Measurements from ENCODE around the gene LRRC3. TPM values are rescaled to one million over a fixed set of nuclear protein-coding genes. Genes with fewer than 3 reads are reported as not detected.

Gene LRRC3
- total RNA-seq, 3 donors from 2014 or later (not counting 1 experiment from before 2014, with no cell fraction given), result 0.36 to 0.50 (median 0.38) TPM

GRCh38 chr21:44462086-44462833, 7.0 kb downstream of the LRRC3 start:
- TF ChIP-seq, protein P1, sequence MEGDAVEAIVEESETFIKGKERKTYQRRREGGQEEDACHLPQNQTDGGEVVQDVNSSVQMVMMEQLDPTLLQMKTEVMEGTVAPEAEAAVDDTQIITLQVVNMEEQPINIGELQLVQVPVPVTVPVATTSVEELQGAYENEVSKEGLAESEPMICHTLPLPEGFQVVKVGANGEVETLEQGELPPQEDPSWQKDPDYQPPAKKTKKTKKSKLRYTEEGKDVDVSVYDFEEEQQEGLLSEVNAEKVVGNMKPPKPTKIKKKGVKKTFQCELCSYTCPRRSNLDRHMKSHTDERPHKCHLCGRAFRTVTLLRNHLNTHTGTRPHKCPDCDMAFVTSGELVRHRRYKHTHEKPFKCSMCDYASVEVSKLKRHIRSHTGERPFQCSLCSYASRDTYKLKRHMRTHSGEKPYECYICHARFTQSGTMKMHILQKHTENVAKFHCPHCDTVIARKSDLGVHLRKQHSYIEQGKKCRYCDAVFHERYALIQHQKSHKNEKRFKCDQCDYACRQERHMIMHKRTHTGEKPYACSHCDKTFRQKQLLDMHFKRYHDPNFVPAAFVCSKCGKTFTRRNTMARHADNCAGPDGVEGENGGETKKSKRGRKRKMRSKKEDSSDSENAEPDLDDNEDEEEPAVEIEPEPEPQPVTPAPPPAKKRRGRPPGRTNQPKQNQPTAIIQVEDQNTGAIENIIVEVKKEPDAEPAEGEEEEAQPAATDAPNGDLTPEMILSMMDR (IDR thresholded peaks at IDR 0.05), result no peak
- Mint-ChIP-seq H3K36me3 (no peaks in the 10 kb centered on the region), H3K4me3 (no peak overlapping the region), H3K27ac (no peak overlapping the region), H3K4me1 (no peaks in the 10 kb centered on the region), H3K9me3 (no peaks in the 10 kb centered on the region), H3K27me3 (ENCODE audit: low read depth in 2 of 2) (peaks cover 0 to 6% of the 10 kb centered on the region in 2 donors)
- intact Hi-C loops (cut with micrococcal nuclease), result no loop called here
- Histone ChIP-seq H3K27ac (ENCODE audit: low read length) (no peak overlapping the region), H3K36me3 (ENCODE audit: control insufficient read depth, insufficient read depth, low read length) (no peaks in the 10 kb centered on the region), H3K4me1 (ENCODE audit: control insufficient read depth, insufficient read depth, low read length) (no peaks in the 10 kb centered on the region), H3K27me3 (ENCODE audit: control insufficient read depth, insufficient read depth, low read length) (no peaks in the 10 kb centered on the region), H3K4me3 (ENCODE audit: low read length) (no peak overlapping the region), H3K9me3 (ENCODE audit: control insufficient read depth, insufficient read depth, low read length) (no peaks in the 10 kb centered on the region)
- DNase-seq, result no peak
- no peak for ATAC-seq
- WGBS (ENCODE audit: insufficient coverage), result 90% methylated on average over 25 of the region's 25 CpGs

DNA sequence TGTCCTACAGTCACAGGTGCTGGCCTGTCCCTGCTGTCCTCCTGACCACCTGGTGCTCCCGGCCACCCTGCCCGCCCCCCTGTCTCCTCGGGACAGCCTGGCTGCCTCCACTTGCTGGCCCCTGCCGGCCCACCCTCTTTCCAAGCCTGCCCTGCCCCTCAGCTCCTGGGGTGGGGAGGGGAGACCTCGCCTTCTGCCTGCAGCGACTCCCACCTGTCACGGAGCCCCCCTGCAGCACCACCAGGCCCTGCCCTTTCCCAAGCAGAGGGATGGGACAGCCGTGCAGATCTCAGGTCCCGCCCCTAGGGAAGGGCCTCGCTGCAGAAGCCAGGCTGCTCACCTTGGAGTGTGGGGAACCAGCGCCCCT, 7.5 kb downstream of the LRRC3 start:
- peaks cover 0 to 6% of the 10 kb centered on the region in 2 donors for H3K27me3 Mint-ChIP-seq (ENCODE audit: low read depth in 2 of 2)
- H3K27ac ChIP-seq (ENCODE audit: low read length), result no peak overlapping the region
- H3K36me3 ChIP-seq (ENCODE audit: control insufficient read depth, insufficient read depth, low read length), result no peaks in the 10 kb centered on the region
- no peaks in the 10 kb centered on the region for H3K9me3 ChIP-seq (ENCODE audit: control insufficient read depth, insufficient read depth, low read length)
- no peaks in the 10 kb centered on the region for H3K4me1 Mint-ChIP-seq
- no peaks in the 10 kb centered on the region for H3K36me3 Mint-ChIP-seq
- no peaks in the 10 kb centered on the region for H3K9me3 Mint-ChIP-seq
- ATAC-seq, result no peak
- H3K4me3 ChIP-seq (ENCODE audit: low read length), result no peak overlapping the region
- 95% methylated on average over 11 of the region's 11 CpGs for WGBS (ENCODE audit: insufficient coverage)
- H3K27me3 ChIP-seq (ENCODE audit: control insufficient read depth, insufficient read depth, low read length), result no peaks in the 10 kb centered on the region
- intact Hi-C loops (cut with micrococcal nuclease), result no loop called here
- no peak overlapping the region for H3K27ac Mint-ChIP-seq
- no peak overlapping the region for H3K4me3 Mint-ChIP-seq
- no peaks in the 10 kb centered on the region for H3K4me1 ChIP-seq (ENCODE audit: control insufficient read depth, insufficient read depth, low read length)
- TF ChIP-seq, protein P1 (IDR thresholded peaks at IDR 0.05), result no peak
- no peak for DNase-seq

- TF ChIP-seq, protein P1 (IDR thresholded peaks at IDR 0.05), result no peak
- H3K27ac Mint-ChIP-seq, result no peak overlapping the region
Observed at GRCh38 chr21:44463724-44464123, 8.4 kb downstream of the LRRC3 start.

GRCh38 chr21:44464351-44464750, 9.0 kb downstream of the LRRC3 start:
- Mint-ChIP-seq H3K36me3 (no peaks in the 10 kb centered on the region), H3K4me3 (no peak overlapping the region), H3K9me3 (no peaks in the 10 kb centered on the region), H3K4me1 (no peaks in the 10 kb centered on the region), H3K27me3 (ENCODE audit: low read depth in 2 of 2) (peaks cover 0 to 6% of the 10 kb centered on the region in 2 donors), H3K27ac (no peak overlapping the region)
- Histone ChIP-seq H3K27me3 (ENCODE audit: control insufficient read depth, insufficient read depth, low read length) (no peaks in the 10 kb centered on the region), H3K4me3 (ENCODE audit: low read length) (no peak overlapping the region), H3K36me3 (ENCODE audit: control insufficient read depth, insufficient read depth, low read length) (no peaks in the 10 kb centered on the region), H3K4me1 (ENCODE audit: control insufficient read depth, insufficient read depth, low read length) (no peaks in the 10 kb centered on the region), H3K9me3 (ENCODE audit: control insufficient read depth, insufficient read depth, low read length) (no peaks in the 10 kb centered on the region), H3K27ac (ENCODE audit: low read length) (no peak overlapping the region)
- no peak for DNase-seq
- no peak for ATAC-seq
- 80% methylated on average over 12 of the region's 12 CpGs for WGBS (ENCODE audit: insufficient coverage)
- TF ChIP-seq, protein P1 (IDR thresholded peaks at IDR 0.05), result no peak
- intact Hi-C loops (cut with micrococcal nuclease), result no loop called here

More at GRCh38 chr21:44463724-44464123, 8.4 kb downstream of the LRRC3 start:
- H3K4me3 ChIP-seq (ENCODE audit: low read length), result no peak overlapping the region
- H3K27me3 ChIP-seq (ENCODE audit: control insufficient read depth, insufficient read depth, low read length), result no peaks in the 10 kb centered on the region
- Mint-ChIP-seq H3K27me3 (ENCODE audit: low read depth in 2 of 2) (peaks cover 0 to 6% of the 10 kb centered on the region in 2 donors), H3K36me3 (no peaks in the 10 kb centered on the region), H3K9me3 (no peaks in the 10 kb centered on the region), H3K4me1 (no peaks in the 10 kb centered on the region), H3K4me3 (no peak overlapping the region)
- ATAC-seq (no peak), DNase-seq (no peak)
- no peaks in the 10 kb centered on the region for H3K9me3 ChIP-seq (ENCODE audit: control insufficient read depth, insufficient read depth, low read length)
- no peak overlapping the region for H3K27ac ChIP-seq (ENCODE audit: low read length)
- 83% methylated on average over 30 of the region's 30 CpGs for WGBS (ENCODE audit: insufficient coverage)
- H3K36me3 ChIP-seq (ENCODE audit: control insufficient read depth, insufficient read depth, low read length), result no peaks in the 10 kb centered on the region
- intact Hi-C loops (cut with micrococcal nuclease), result no loop called here
- no peaks in the 10 kb centered on the region for H3K4me1 ChIP-seq (ENCODE audit: control insufficient read depth, insufficient read depth, low read length)

Measured in natural killer cell (primary cell).